ENCODE results near the gene GASK1A.

Gene GASK1A

GRCh38 chr3:43091481-43091880 lies 112.4 kb downstream of the GASK1A start:
- FAIRE-seq, result no peak

GRCh38 chr3:43093006-43093405 lies 113.9 kb downstream of the GASK1A start:
- FAIRE-seq, result no peak

- no peak for FAIRE-seq
Observed at GRCh38 chr3:43093974-43094373, 114.9 kb downstream of the GASK1A start.

- FAIRE-seq, result no peak
Observed at GRCh38 chr3:43094381-43094780, 115.3 kb downstream of the GASK1A start.

DNA sequence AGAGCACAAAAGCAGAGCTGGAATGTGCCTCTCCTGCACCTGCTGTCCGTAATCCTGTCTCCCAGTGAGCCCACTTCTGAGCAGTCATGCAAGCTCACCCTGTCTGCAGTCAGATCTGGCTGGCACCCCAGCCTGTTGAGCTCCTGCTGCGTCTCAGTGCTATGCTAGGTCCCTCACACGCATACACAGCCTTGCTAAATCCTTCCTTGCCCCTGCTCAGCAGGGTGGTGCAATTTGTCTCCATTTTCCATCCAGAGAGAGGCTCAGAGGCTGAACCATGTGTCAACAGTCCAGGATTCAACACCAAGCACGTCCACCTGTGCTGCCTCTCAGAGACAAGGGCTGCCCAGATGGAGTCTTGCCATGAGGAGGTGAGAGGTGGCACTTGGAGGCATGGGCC lies 115.7 kb downstream of the GASK1A start:
- FAIRE-seq, result no peak

GRCh38 chr3:43095370-43095769 lies 116.3 kb downstream of the GASK1A start:
- no peak for FAIRE-seq

- no peak for FAIRE-seq
Observed at GRCh38 chr3:43096761-43097160, 117.7 kb downstream of the GASK1A start.

- FAIRE-seq, result no peak
Observed at GRCh38 chr3:43097400-43098080, 118.4 kb downstream of the GASK1A start.

DNA sequence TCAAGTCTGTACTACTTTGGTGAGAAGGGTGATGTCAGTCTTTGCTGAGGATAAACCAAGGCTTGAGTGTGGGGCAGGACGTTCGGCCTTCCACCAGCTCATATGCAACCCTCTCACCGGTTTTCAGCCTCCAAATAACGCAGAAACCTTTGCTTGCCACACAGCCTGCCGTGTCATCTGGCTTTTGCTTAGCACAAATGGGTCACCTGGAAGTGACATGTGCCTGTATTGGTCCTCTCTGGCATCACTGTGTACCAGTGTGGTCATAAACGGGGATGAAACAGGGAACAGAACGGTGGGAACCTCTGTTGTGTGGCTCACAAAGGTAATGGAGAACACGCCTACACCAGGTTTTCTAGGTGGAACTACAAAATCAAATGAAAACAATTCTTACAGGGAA lies 119.7 kb downstream of the GASK1A start:
- no peak for FAIRE-seq

DNA sequence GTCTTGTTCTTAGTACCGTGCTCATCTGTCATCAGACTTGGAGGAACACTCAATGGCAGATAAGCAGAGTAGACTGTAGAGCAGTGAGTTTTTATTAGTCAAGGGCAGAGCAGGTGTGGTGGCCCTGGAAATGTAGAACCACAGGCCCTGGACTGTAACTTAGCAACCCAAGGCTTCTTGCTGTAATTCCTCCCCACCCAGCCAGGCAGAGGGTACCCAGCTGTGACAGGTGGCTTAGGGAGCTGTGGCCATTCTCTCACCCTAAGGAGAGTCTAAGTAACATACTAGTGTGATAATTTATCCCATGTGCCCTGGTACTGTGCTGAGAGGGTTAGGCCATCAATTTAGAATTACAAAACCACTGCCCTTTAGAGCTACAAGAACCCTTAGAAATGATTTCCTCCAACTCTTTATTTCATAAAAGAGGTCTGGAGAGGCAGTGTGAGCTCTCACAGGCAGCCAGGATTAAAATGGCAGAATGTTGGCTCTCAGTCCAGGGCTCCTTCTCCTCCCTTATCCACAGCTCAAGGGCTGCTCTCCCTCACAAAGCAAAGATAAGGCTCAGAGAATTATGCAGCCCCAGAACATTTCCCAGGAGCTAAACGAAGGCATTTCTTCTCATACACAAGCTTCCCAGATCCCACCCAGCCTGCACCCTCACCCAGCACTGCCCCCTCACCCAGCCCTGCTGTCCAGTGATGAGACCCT lies 123.8 kb downstream of the GASK1A start:
- no peak for FAIRE-seq

GRCh38 chr3:43104039-43104438 lies 124.9 kb downstream of the GASK1A start:
- no peak for FAIRE-seq

GRCh38 chr3:43104660-43105595 lies 125.8 kb downstream of the GASK1A start:
- FAIRE-seq, result no peak

DNA sequence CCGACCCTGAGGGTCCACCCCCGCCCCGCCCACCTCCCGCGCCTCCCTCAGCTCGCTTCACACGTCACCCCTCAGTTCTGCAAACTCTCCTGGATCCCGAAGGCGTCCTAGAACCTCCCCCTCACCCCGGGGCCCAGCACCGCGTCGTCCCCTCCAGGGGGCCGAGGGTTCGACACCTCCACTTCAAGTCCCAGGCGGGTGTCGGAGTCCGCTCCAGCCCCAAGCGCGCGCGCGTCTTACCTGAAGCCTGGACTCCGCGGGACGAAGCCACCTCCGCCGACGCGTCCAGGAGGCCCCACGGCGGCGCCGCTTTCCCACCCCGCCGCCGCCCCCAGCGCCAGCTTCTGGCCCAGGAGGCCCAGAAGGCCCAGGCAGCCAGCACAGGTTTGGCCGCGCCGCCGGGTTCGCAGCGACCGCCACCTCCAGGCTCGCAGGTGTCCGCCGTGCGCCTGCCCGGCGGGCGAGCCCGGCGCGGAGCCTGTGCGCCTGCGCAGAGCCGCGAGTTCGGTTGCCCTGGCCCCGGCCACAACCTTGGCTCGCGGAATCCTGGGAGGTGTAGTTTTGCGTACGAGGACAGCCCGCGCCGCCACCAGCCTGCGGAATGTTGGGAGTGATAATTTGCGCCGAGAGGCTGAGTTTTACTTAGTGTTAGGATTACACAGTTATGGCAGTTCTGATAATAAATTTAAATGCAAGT lies 126.6 kb downstream of the GASK1A start, which contains the start of gene POMGNT2:
POMGNT2 (minus strand) TSS at position 484 of the 697 bp plus-strand sequence. CDS start 24,648 bp downstream, outside the sequence.
- no peak for FAIRE-seq

- no peak for FAIRE-seq
Observed at GRCh38 chr3:43106293-43106628, 127.2 kb downstream of the GASK1A start.

All from endometrium (tissue), 2 donors.